Esophagus muscularis mucosa (tissue), 3 donors: ENCODE measurements around the gene FGF9.

Experiments
- CTCF ChIP-seq, 3 experiments: fragments of 200-600 bp in 2 of 3; fragments of 450-650 bp in 1 of 3; sonication (generic) in 2 of 3; IDR thresholded peaks; one replicate each; pipeline ENCODE4 v1.5.1; 2017 to 2019; ENCODE audit warnings: antibody characterized with exemption in 3 of 3, mild to moderate bottlenecking in 2 of 3, moderate library complexity in 1 of 3
- POLR2A ChIP-seq: fragments of 450-650 bp; IDR thresholded peaks from one replicate; pipeline ENCODE4 v1.6.1; 2017; ENCODE audit warnings: antibody characterized with exemption, moderate library complexity, mild to moderate bottlenecking, low read depth

DNA sequence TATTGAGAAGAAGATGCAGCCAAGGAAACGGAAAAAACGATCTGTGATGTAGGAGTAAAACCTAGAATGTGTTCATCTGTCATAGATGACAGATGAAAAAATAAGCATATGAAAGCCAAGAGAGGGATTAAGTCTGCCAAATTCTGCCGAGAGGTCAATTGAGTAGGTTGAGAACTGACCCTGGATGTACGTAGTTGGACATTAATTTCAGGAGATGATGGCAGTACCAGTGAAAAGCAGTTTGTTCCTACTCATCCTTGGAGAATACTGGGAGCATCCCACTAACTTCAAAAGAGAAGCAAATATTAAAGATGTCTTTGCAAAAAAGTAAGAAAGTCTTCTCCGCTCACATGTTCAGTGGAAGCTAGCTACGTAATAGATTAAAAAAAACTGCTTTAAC is 11.8 kb upstream of the FGF9 start:
- TF ChIP-seq CTCF (IDR thresholded peaks at IDR 0.05) (no peak), POLR2A (no peak)
